ENCODE measurements around the gene BEST1. TPM values are rescaled to one million over a fixed set of nuclear protein-coding genes. Genes with fewer than 3 reads are reported as not detected.
A peak's percentile ranks its signal among the peaks of the same experiment; 100 is the strongest.

BEST1 gene
- total and polyA plus RNA-seq, 5 donors from 2014 or later, result 0.15 to 1.8 (median 1.5) TPM

DNA sequence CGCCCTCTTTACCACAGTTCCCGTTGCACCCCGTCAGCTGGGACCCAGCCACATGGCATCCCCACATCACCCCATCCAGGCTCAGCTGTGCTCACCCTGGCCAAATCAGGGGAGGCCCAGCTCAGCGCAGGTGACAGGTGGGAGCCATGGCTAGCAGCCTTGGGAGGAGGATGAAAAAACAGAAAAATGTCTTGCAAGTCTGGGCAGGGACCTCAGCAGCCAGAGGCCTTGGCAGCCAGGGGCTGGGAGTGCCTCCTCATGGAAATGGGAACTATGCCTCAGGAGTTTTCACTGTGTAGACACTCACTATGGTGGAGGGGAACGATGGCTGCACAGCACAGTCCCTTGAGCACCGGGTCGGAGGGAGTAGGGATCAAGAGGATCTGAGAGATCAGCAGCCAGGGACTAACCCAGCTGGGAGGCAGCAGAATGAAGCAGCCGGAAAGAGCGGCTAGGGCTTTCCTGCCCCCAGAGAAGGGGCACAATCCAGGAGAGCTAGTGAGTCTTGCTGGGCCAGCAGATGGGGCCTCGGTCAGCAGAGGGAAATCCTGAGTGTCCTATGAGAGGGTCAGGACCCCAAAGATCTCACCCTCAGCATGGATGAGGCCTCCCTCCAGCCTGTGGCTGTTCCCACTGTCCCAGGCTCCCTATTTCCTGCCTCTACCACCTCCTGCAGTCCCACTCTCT lies 23.5 kb downstream of the BEST1 start:
- H3K27ac Mint-ChIP-seq, result peak overlapping the region in 1 of 3 donors; percentile 65
- no peaks in the 10 kb centered on the region for H3K36me3 Mint-ChIP-seq
- ATAC-seq (ENCODE audit: low read depth in 2 of 2) (no peak), DNase-seq (no peak)
- H3K27me3 Mint-ChIP-seq, result no peaks in the 10 kb centered on the region
- Histone ChIP-seq H3K27me3 (ENCODE audit: control insufficient read depth, insufficient read depth, low read length) (no peaks in the 10 kb centered on the region), H3K4me1 (ENCODE audit: control insufficient read depth, insufficient read depth, low read length, poor library complexity, severe bottlenecking) (peaks cover 7% of the 10 kb centered on the region), H3K9me3 (ENCODE audit: control insufficient read depth in 2 of 2, low read length in 2 of 2) (no peaks in the 10 kb centered on the region), H3K36me3 (ENCODE audit: control insufficient read depth, insufficient read depth, low read length) (no peaks in the 10 kb centered on the region), H3K4me3 (ENCODE audit: low read depth, low read length) (no peak overlapping the region), H3K27ac (ENCODE audit: insufficient read depth, low read length, poor library complexity, severe bottlenecking) (no peak overlapping the region)
- H3K4me1 Mint-ChIP-seq, result peaks cover 6 to 31% (median 28%) of the 10 kb centered on the region in 4 donors
- no peak overlapping the region for H3K4me3 Mint-ChIP-seq
- peaks cover 0 to 2% (median 0%) of the 10 kb centered on the region in 7 donors for H3K9me3 Mint-ChIP-seq

- Histone ChIP-seq H3K36me3 (ENCODE audit: control insufficient read depth, insufficient read depth, low read length) (no peaks in the 10 kb centered on the region), H3K27ac (ENCODE audit: insufficient read depth, low read length, poor library complexity, severe bottlenecking) (no peak overlapping the region), H3K4me3 (ENCODE audit: low read depth, low read length) (no peak overlapping the region), H3K9me3 (ENCODE audit: control insufficient read depth in 2 of 2, low read length in 2 of 2) (no peaks in the 10 kb centered on the region), H3K27me3 (ENCODE audit: control insufficient read depth, insufficient read depth, low read length) (no peaks in the 10 kb centered on the region), H3K4me1 (ENCODE audit: control insufficient read depth, insufficient read depth, low read length, poor library complexity, severe bottlenecking) (peaks cover 6% of the 10 kb centered on the region)
- H3K4me3 Mint-ChIP-seq, result peak overlapping the region in 1 of 4 donors; percentile 38
- DNase-seq (no peak), ATAC-seq (ENCODE audit: low read depth in 2 of 2) (no peak)
- no peaks in the 10 kb centered on the region for H3K36me3 Mint-ChIP-seq
- peak overlapping the region in 1 of 3 donors; percentile 43 for H3K27ac Mint-ChIP-seq
- H3K27me3 Mint-ChIP-seq, result no peaks in the 10 kb centered on the region
- peaks cover 4 to 23% (median 20%) of the 10 kb centered on the region in 4 donors for H3K4me1 Mint-ChIP-seq
- peaks cover 0 to 2% (median 0%) of the 10 kb centered on the region in 7 donors for H3K9me3 Mint-ChIP-seq
These were observed 24.8 kb downstream of the BEST1 start for GRCh38 chr11:61974766-61975631.

DNA sequence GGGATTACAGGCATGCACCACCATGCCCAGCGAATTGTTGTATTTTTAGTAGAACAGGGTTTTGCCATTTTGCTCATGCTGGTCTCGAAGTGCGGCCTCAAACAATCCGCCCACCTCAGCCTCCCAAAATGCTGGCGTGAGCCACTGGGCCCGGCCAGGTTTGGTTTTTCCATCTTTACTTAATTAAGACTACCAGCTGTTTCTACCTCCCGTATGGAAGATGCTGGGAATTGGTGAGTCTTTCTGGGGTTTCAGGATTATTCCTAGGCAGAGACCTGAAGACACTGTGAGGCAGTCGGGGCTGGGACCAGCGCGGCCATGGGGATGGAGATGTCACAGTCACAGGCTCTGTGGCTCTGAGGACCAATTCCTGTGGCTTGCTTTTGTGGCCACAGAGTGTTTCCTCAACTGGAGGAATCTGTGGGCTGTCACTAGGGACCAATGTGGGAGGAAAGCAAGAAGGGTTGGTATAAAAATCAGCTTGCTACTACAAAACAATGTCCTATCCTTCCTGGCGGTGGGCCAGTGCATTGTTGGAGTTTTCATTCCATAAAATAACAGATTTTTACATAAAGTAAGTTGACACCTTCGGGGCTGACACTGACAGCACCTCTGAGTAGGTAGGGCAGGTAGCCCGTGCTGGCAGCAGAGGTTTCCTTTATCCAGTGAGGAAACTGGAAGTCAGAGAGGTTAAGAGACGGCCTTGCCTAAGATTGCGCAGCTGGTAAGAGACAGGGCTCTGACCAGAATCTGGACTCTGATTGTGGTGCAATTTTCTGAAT lies 25.7 kb downstream of the BEST1 start:
- no peaks in the 10 kb centered on the region for H3K9me3 ChIP-seq (ENCODE audit: control insufficient read depth in 2 of 2, low read length in 2 of 2)
- no peak overlapping the region for H3K27ac ChIP-seq (ENCODE audit: insufficient read depth, low read length, poor library complexity, severe bottlenecking)
- Mint-ChIP-seq H3K36me3 (peaks cover under 1% of the 10 kb centered on the region), H3K9me3 (peaks cover 0 to 2% (median 0%) of the 10 kb centered on the region in 7 donors), H3K27me3 (no peaks in the 10 kb centered on the region), H3K4me1 (peaks cover 0 to 19% (median 18%) of the 10 kb centered on the region in 4 donors), H3K27ac (peak overlapping the region in 1 of 3 donors; percentile 65), H3K4me3 (peak overlapping the region in 1 of 4 donors; percentile 38)
- H3K4me3 ChIP-seq (ENCODE audit: low read depth, low read length), result no peak overlapping the region
- no peaks in the 10 kb centered on the region for H3K27me3 ChIP-seq (ENCODE audit: control insufficient read depth, insufficient read depth, low read length)
- ATAC-seq (ENCODE audit: low read depth in 2 of 2) (no peak), DNase-seq (no peak)
- no peaks in the 10 kb centered on the region for H3K36me3 ChIP-seq (ENCODE audit: control insufficient read depth, insufficient read depth, low read length)
- peaks cover 6% of the 10 kb centered on the region for H3K4me1 ChIP-seq (ENCODE audit: control insufficient read depth, insufficient read depth, low read length, poor library complexity, severe bottlenecking)

DNA sequence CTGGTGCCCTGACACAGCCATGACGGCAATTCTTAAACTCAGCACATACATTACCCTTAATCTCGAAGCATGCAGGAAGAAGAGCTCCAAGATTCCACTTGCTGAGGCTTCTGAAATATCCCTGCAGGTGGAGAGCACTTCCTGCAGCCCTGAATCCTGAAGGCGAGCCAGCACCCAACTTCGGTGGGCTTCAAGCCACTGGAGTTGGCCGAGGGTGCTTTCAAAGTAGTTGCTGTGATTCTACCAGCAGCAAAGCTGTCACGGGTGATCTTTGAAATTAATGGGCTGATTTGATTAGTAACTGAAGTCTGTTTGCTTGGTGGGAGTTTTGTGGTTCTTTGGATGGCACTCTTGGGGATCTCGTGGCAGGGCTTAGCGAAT lies 26.3 kb downstream of the BEST1 start:
- Mint-ChIP-seq H3K36me3 (peaks cover 5% of the 10 kb centered on the region), H3K27ac (peak overlapping the region in 1 of 3 donors; percentile 65), H3K9me3 (no peaks in the 10 kb centered on the region), H3K4me3 (no peak overlapping the region), H3K27me3 (no peaks in the 10 kb centered on the region), H3K4me1 (peaks cover 0 to 16% (median 12%) of the 10 kb centered on the region in 4 donors)
- ATAC-seq (ENCODE audit: low read depth in 2 of 2), result no peak
- Histone ChIP-seq H3K27ac (ENCODE audit: insufficient read depth, low read length, poor library complexity, severe bottlenecking) (no peak overlapping the region), H3K27me3 (ENCODE audit: control insufficient read depth, insufficient read depth, low read length) (no peaks in the 10 kb centered on the region), H3K4me3 (ENCODE audit: low read depth, low read length) (no peak overlapping the region), H3K36me3 (ENCODE audit: control insufficient read depth, insufficient read depth, low read length) (no peaks in the 10 kb centered on the region), H3K4me1 (ENCODE audit: control insufficient read depth, insufficient read depth, low read length, poor library complexity, severe bottlenecking) (peaks cover 6% of the 10 kb centered on the region), H3K9me3 (ENCODE audit: control insufficient read depth in 2 of 2, low read length in 2 of 2) (no peaks in the 10 kb centered on the region)
- no peak for DNase-seq

DNA sequence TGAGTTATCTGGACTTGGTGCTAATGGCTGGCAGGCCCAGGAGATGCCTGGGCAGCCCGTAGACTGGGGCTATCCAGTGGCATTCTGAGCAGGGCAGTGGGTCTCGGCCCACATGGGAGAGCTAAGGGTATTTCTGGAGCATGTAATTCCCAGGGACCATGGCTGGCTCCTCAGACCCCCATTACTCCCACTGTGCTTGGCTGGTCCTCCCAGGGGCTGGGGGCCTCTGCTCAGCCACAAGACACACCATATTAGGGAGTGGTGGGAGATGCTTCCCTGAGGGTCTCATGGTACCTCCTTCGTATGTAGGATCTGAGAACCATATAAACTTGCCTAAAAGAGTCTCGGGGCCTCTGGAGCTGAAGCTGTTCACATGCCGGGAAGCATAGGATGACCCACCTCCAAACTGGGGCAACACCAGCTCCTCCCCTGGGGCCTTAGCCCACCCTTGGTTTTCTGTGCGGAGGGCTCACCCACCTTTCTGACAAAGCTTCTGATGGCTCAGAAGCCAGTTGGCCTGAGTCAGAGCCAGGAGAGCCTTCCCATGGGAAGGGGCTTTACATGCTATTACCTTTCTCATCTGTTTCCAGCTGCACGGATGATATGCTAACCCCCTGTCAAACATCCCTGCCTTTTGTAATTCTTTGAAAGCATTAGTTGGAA lies 26.8 kb downstream of the BEST1 start:
- Mint-ChIP-seq H3K27ac (no peak overlapping the region), H3K9me3 (no peaks in the 10 kb centered on the region), H3K27me3 (no peaks in the 10 kb centered on the region), H3K4me1 (peaks cover 0 to 11% (median 10%) of the 10 kb centered on the region in 4 donors), H3K36me3 (peaks cover 5% of the 10 kb centered on the region), H3K4me3 (no peak overlapping the region)
- ATAC-seq (ENCODE audit: low read depth in 2 of 2) (no peak), DNase-seq (no peak)
- H3K27me3 ChIP-seq (ENCODE audit: control insufficient read depth, insufficient read depth, low read length), result no peaks in the 10 kb centered on the region
- H3K27ac ChIP-seq (ENCODE audit: insufficient read depth, low read length, poor library complexity, severe bottlenecking), result no peak overlapping the region
- no peaks in the 10 kb centered on the region for H3K36me3 ChIP-seq (ENCODE audit: control insufficient read depth, insufficient read depth, low read length)
- H3K4me3 ChIP-seq (ENCODE audit: low read depth, low read length), result no peak overlapping the region
- no peaks in the 10 kb centered on the region for H3K9me3 ChIP-seq (ENCODE audit: control insufficient read depth in 2 of 2, low read length in 2 of 2)
- peaks cover 6% of the 10 kb centered on the region for H3K4me1 ChIP-seq (ENCODE audit: control insufficient read depth, insufficient read depth, low read length, poor library complexity, severe bottlenecking)

DNA sequence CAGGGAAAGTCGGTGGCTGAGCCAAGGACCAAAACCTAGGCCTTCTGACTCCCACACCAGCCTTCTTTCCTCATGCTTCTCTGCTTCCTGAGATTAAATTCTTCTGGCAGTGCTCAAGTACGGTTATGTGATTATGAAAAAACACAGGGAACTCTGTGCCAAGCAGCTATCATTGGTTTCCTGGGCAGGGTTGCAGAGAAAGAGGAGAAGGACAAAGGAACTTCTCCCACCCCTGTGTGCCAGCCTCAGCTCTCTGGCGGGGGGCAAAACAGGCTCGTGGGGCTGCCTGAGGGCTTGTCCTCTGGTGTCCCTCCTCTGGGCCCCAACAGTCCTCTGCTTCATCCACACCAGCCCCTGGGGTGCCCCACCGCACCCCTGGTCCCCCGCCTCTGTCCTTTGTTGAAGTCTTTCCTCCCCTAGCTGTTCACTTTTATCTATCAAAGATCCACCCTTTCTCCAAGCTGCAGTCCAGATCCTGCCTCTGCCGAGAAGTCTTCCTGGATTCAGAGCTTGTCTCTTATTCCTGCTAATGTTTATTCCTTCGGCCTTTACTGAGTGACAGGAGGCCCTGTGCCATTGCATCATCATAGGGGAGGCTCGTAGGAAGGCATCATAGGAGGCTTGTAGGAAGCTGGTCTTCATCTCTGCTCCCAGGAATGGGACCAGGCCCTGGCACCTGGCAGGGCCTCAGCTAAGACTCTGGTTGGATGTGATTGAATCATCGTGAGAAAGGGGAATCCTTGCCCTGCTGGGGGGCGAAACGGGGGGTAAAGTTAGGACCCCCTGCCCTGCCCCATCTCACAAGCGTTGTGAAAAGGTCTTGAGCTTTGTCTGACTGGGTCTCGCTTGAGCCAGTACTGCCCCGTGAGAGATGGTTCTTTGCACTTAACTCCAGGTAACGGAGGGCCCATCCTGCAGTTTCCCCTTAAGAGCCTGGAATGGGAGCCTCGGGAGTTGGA lies 28.8 kb downstream of the BEST1 start:
- H3K4me1 Mint-ChIP-seq, result peaks cover 0 to 6% (median 2%) of the 10 kb centered on the region in 4 donors
- Histone ChIP-seq H3K4me1 (ENCODE audit: control insufficient read depth, insufficient read depth, low read length, poor library complexity, severe bottlenecking) (no peaks in the 10 kb centered on the region), H3K9me3 (ENCODE audit: control insufficient read depth in 2 of 2, low read length in 2 of 2) (no peaks in the 10 kb centered on the region), H3K4me3 (ENCODE audit: low read depth, low read length) (no peak overlapping the region), H3K27ac (ENCODE audit: insufficient read depth, low read length, poor library complexity, severe bottlenecking) (no peak overlapping the region), H3K27me3 (ENCODE audit: control insufficient read depth, insufficient read depth, low read length) (no peaks in the 10 kb centered on the region), H3K36me3 (ENCODE audit: control insufficient read depth, insufficient read depth, low read length) (no peaks in the 10 kb centered on the region)
- peak overlapping the region in 1 of 4 donors; percentile 17 for H3K4me3 Mint-ChIP-seq
- no peaks in the 10 kb centered on the region for H3K27me3 Mint-ChIP-seq
- peaks cover 0 to 2% (median 0%) of the 10 kb centered on the region in 7 donors for H3K9me3 Mint-ChIP-seq
- peaks cover 9% of the 10 kb centered on the region for H3K36me3 Mint-ChIP-seq
- DNase-seq, result no peak
- peak overlapping the region in 1 of 3 donors; percentile 80 for H3K27ac Mint-ChIP-seq
- no peak for ATAC-seq (ENCODE audit: low read depth in 2 of 2)
